ENCODE results near the gene GABBR2.

GABBR2 gene

DNA sequence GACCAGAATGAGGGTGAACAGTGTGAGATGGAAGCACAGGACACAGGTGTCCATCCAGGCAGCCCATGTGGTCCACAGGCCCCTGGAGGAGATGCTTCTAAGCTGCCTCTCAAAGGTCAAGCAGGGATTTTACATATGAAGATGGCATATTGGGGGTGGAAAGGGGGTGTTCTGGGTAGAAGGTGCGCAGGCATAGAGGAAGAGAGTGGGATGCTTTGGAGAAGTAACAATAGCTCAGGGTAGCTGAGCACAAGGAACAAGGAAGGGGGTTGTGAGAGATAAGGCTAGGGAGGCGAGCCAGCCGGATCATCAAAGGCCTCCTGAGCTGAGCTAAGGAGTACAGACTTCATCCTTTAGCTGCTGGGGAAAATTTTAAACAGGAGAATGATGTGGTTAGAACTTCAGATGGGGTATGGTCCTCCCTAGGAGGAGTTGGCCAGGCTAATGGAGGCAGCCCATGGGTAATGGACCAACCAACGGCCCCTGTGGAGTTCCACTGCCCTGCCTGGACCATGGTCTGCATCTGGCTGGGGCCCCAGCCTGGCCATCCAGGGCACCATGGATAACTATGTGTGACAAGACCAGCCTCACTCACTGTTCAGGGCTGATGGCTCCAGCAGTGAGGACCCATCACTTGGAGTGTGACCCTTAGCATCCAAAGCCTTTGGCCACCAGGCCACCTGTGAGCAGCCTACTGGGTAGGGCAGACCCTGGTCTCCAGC is 366.5 kb downstream of the GABBR2 start:
- DNase-seq (ENCODE audit: low spot score), result no peak

- DNase-seq (ENCODE audit: low spot score), result no peak
Observed at GRCh38 chr9:98341157-98342097, 367.3 kb downstream of the GABBR2 start.

DNA sequence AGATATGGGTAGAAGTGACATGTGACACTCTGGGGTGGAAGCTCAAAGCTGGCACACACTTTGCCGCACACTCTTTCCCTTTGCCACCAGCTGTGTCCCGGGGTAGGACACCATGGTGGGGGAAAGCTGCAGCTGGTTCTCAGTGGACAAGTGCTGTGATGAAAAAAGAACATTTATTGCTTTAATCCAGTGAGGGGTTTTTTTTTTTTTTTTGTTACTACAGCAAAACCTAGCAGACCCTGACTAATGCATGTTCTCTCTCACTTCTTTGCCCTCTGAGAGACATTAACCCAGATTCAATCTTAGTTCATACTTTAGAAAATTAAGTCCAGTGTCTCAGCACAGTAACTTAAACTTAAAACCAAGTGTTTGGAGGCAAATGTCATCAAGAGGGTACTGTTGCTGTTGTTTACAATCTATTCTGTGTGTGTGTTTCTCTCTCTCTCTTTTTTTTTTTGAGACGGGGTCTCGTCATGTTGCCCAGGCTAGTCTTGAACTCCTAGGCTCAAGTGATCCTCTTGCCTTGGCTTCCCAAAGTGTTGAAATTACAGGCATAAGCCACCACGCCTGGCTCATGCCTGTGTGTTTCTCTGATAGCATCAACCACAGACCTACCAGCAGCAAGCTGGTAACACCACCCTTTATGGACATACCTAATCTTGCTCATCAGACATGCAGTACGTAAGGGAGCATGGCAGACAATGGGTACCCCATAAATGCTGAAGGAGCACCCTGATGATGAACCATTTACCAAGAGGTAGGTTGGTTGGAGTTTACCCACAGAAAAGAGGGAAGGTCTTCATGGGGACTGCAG is 368.5 kb downstream of the GABBR2 start:
- no peak for DNase-seq (ENCODE audit: low spot score)

GRCh38 chr9:98335661-98336060 is 373.1 kb downstream of the GABBR2 start:
- DNase-seq (ENCODE audit: low spot score), result no peak

- no peak for DNase-seq (ENCODE audit: low spot score)
Observed at GRCh38 chr9:98334796-98335195, 373.9 kb downstream of the GABBR2 start.

GRCh38 chr9:98333703-98334582 is 374.8 kb downstream of the GABBR2 start:
- no peak for DNase-seq (ENCODE audit: low spot score)

DNA sequence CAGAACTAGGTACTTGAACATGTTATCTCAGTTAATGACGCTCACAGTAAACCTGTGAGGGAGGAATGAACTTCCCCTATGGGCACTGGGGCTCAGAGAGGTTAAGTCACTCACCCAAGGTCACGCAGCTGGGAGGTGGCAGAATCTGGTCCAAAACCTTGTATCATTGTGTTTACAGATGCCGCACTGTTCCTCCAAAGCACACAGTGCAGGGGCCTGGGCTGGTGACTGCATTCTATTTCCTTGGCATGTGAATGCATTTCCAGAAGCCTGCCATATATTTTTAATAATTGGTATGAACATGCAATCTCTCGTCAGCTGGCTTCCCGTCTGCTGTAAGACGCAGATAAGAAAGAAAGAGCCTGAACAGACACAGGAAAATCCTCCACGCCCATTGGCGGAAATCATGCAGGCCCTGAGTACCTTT is 376.3 kb downstream of the GABBR2 start:
- DNase-seq (ENCODE audit: low spot score), result no peak

DNA sequence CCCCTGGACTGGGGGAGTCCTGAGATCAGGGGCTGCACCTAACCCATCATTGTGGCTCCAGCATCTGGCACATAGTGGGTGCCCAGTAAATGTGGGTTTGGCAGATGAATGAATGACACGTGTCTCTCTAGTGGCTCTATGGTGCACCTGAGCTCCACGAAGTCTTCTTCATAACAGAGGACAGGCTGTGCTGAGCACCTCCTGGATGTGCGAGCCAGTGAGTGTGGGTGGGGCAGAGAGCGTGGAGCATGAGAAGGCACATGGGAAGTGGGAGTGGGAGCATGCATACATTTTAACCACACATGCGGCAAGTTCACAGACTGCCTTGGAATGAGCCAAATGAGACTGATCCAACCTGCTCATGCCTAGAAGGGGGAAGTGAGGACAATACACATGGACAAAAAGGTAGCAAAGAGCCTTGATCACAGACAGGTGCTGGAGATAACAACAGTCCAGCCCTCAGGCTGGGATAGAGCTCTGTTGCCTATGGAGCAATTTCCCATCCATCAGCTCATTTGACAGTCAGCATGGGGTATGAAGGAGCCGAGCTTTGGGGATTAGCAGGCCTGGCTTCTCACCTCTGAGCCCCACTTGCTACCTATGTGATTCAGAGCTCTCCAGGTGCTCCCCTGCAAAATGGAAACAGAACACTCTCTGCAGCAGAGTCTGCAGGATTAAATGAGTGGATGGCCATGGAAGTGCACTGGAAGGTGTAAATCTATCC is 377.0 kb downstream of the GABBR2 start:
- DNase-seq (ENCODE audit: low spot score), result no peak

GRCh38 chr9:98330831-98331230 is 377.9 kb downstream of the GABBR2 start:
- DNase-seq (ENCODE audit: low spot score), result no peak

DNA sequence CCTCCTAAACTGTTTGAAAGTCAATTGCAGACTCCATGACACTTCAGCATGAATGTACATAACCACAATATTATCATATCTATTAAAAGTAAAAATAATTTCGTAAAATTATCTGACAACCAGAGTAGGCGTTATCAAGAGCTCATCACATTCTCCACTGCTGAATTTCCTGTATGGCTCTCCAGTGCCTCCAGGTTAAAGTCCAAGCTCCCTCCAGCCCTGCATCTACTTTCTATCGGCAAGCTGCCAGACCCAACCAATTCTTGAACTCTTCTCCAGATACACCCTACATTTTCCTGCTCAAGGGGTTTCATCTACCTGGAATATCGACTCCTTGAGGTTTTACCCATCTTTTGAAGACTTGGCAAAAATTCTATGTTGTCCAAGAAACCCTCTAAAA is 378.8 kb downstream of the GABBR2 start:
- no peak for DNase-seq (ENCODE audit: low spot score)

GRCh38 chr9:98329281-98329680 is 379.5 kb downstream of the GABBR2 start:
- no peak for DNase-seq (ENCODE audit: low spot score)

GRCh38 chr9:98328770-98329169 is 380.0 kb downstream of the GABBR2 start:
- DNase-seq (ENCODE audit: low spot score), result no peak

GRCh38 chr9:98328141-98328540 is 380.6 kb downstream of the GABBR2 start:
- no peak for DNase-seq (ENCODE audit: low spot score)

DNA sequence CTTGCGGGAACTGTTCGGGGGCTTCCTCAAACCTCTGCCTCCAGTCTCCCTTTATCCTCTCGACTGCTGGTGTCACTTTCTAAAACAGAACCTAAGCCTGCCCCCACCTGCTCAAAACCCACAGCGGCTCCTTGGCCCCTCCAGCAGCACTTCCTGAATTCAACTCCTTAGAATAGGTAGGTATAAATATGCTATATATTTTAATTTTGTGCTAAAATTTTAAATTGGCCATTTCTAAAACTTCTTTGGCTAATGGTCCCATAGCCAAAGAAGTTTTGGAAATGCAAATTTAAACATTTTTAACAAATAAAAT is 381.5 kb downstream of the GABBR2 start:
- DNase-seq (ENCODE audit: low spot score), result no peak

DNA sequence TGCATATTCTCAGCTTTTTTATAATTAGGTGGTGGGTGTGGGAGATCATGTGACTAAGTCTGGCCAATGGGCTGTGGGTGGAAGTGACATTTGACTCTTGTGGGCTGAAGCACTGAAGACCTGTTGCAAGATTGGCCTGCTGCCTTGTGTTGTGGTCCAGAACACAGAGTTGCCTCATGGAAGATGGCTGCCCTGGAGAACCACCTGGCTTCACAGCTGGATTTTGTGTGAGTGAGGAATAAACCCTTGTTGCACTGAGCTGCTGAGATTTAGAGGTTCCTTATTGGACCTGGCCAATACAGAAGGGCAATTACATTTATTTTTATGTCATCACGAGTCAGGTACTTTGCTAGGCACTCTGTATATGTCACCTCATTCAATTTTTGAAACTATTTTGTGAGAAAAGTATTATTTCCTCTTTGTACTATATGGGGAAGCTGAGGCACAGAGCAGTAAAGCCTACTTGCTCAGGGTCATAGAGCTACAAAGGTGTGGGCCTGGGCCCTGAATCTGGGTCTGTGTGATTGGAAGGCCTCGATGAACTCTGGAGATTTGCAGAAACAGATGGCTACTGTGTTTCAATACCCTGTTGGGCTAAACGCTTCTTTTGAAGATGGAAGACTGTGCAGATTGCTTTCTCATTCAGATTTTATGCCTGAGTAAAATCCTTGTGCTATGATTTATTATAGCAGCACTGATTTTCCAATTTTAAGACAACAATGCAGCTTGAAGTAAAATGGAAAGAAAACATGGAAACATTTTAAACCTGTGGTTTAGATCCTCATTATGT is 382.1 kb downstream of the GABBR2 start:
- DNase-seq (ENCODE audit: low spot score), result no peak

DNA sequence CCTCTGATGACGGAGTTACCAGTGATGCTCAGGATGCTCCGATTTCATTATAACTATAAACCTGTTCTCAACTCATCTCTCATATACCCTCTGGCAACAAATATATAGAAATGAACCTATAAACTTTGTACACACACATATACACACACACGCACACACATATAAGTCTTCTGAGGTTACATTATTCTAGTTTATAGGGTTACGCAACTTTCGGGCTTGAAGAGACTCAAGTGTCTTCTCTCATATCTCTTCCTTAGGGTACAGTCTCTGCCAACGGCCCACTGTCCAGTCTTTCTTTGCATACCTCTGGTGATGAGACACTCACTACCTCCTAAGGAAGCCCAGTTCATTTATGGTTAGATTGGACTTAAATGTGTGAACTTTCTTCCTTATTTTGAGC is 383.9 kb downstream of the GABBR2 start:
- no peak for DNase-seq (ENCODE audit: low spot score)

- DNase-seq (ENCODE audit: low spot score), result no peak
Observed at GRCh38 chr9:98323831-98324135, 385.0 kb downstream of the GABBR2 start.

DNA sequence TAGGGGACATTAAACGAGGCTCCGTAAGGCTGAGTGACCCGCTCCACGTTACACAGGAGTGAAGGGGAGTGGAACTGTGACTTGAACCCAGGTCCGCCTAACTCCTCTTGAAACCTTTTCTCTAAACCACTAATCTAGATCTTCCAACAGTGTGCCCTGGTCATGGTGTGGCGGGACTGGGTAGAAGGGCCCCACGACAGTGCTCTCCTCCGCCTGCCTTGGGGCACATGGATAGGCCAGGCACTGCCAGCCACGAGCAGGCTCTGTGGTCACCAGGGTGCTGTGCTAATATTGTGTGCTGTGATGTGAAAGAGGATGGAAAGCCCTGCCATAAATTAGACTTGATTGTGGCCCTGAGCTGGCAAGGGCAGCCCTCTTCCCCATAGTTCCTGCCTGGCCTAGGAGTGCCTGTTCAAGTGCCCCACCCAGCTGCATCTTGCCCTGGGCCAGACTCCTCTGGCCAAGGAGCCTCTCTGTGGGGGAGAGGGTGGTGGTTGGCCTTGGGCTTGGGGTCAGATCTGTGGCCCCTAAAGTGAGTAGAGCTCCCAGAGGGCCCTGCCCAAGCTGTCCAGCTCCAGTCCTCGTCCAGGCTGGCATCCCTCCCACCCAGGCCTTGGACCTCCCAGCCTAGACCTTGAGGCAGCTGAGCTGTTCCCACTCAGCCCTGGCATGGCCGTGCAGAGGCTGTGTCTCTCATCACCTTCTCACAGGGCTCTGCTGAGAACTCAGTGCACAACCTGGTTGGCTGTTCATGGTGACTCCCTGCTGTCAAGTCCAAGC is 385.5 kb downstream of the GABBR2 start:
- DNase-seq (ENCODE audit: low spot score), result no peak

DNA sequence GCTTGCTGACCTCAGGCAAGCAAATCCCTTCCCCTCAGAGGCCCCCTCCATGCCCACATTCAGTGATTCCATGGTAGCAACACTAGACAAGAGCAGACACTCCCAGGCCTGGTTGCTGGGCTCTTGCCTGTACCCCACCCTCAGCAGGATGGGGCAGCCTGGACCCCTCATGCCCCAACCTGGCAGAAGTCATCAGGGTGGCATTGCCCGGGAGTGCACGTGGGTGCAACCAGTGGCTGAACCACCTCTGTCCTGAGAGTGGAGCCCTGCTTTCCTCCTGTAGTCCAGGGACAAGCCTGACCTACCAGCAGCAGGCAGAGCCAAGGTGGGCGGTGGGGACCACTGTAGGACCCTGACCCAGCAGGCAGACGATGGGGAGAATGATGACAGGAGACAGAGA is 387.5 kb downstream of the GABBR2 start:
- no peak for DNase-seq (ENCODE audit: low spot score)

Data from hematopoietic multipotent progenitor cell treated with erythropoietin and hydrocortisone succinate and interleukin-3 and kit ligand, for 15 days (in vitro differentiated cells).